NT2/D1 (cell line): ENCODE results near the gene TBC1D3L.
"Not testable (repeated sequence)": the region's sequence is repeated elsewhere in the genome, so short reads cannot be mapped to it uniquely, and the experiment has no call there.

Experiments used
- DNase-seq: peaks from one replicate; pipeline ENCODE4 v3.0.0-alpha.2; 2011; ENCODE audit warnings: low read depth, low spot score
- H3K27me3 ChIP-seq: 2 replicates; pipeline ENCODE4 v1.6.0; 2011; ENCODE audit warnings: mild to moderate bottlenecking; ENCODE audit not compliant: insufficient read length, insufficient read depth
- H3K36me3 ChIP-seq: 2 replicates; pipeline ENCODE4 v1.6.1; 2011; ENCODE audit warnings: mild to moderate bottlenecking, low read length, mixed read lengths; ENCODE audit not compliant: insufficient read depth, insufficient read length
- H3K4me1 ChIP-seq: 2 replicates; pipeline ENCODE4 v1.5.1; 2011; ENCODE audit not compliant: insufficient read depth, insufficient read length
- H3K4me3 ChIP-seq: 2 replicates; pipeline ENCODE4 v1.5.1; 2011; ENCODE audit warnings: low read depth; ENCODE audit not compliant: insufficient read length
- H3K9ac ChIP-seq: 2 replicates; pipeline ENCODE4 v1.6.0; 2011; ENCODE audit warnings: low read depth; ENCODE audit not compliant: insufficient read length
- H3K9me3 ChIP-seq: 2 replicates; pipeline ENCODE4 v1.5.1; 2011; ENCODE audit warnings: mild to moderate bottlenecking, low read length; ENCODE audit not compliant: insufficient read depth

Gene TBC1D3L

GRCh38 chr17:37988960-37989359, at the start of gene TBC1D3L:
TSS of gene TBC1D3L (minus strand) at chr17:37989060. CDS start at chr17:37987520, 1,540 bp downstream.
- H3K36me3 ChIP-seq, H3K9ac ChIP-seq, H3K9me3 ChIP-seq, H3K4me3 ChIP-seq, H3K27me3 ChIP-seq, DNase-seq, H3K4me1 ChIP-seq: not testable (repeated sequence)

GRCh38 chr17:38003676-38004075, 14.8 kb upstream of the TBC1D3L start, which contains the start of gene TBC1D3D:
TSS of gene TBC1D3D (plus strand) at chr17:38003976. CDS start at chr17:38005561, 1,585 bp downstream.
- not testable (repeated sequence) for H3K9ac ChIP-seq, H3K9me3 ChIP-seq, H3K27me3 ChIP-seq, DNase-seq, H3K4me3 ChIP-seq, H3K4me1 ChIP-seq, H3K36me3 ChIP-seq
